Activated CD8-positive, alpha-beta memory T cell treated with anti-CD3 and anti-CD28 coated beads, Interleukin-2, amount 50 U/mL, for 24 hours (primary cell): ENCODE results near the gene ARHGEF1.

ENCODE experiments used
- DNase-seq: peaks from one replicate; pipeline ENCODE4 v3.0.0-alpha.2; 2020; ENCODE audit errors: extremely low read depth

ARHGEF1 gene

GRCh38 chr19:41918095-41918494, 35.1 kb downstream of the ARHGEF1 start:
- DNase-seq = no peak

- no peak for DNase-seq
Observed at GRCh38 chr19:41918653-41919244, 35.8 kb downstream of the ARHGEF1 start.

DNA sequence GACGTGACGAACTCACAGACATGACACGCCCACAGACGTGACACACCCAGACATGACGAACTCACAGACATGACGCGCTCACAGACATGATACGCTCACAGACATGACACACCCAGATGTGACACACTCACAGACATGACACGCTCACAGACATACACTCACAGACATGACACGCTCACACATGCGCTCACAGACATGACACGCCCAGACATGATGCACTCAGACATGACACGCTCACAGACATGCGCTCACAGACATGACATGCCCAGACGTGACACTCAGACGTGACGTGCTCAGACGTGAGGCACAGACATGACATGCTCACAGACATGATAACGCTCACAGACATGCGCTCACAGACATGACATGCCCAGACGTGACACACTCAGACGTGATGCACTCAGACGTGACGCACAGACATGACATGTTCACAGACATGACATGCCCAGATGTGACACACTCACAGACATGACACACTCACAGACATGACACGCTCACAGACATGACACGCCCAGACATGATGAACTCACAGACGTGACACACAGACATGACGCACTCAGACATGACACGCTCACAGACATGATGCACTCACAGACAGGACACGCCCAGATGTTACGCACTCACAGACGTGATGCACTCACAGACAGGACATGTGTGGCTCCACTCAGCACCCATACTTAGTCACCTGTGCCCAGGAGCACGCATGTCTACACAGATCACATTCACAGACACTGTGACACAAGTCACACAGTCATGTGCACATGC, 37.1 kb downstream of the ARHGEF1 start:
- no peak for DNase-seq

DNA sequence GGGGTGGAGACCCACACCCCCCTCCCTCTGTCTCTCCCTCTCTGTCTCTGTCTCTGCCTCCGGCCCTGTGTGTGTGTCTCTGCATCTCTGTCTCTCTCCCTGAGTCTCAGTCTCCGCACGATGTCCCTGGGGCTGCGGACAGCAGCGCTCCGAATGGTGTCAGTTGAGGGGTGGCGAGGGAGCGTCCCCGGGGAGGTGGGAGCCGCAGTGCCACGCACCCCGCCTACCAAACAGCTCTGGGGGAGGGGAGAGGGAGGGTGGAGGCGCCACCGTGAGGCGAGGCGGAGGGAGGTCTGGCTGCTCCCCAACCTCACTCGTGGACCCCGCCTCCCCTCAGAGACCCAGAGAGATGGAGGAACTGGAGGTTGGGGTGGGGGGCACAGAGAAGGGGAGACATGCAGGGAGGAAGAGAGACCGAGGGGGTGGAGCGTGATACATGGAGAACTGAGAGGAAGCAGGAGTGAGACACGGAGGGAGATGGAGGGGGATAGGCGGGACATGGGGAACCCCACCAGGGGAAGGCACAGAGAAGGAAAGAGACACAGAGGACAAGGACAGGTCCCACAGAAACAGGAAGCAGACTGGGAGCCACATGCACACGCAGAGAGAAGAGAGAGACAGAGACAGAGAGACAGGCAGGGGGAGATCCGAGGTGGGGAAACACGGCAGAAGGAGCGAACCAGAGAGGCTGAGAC, 38.0 kb downstream of the ARHGEF1 start:
- no peak for DNase-seq

GRCh38 chr19:41921577-41922576, 38.9 kb downstream of the ARHGEF1 start:
- DNase-seq = no peak

DNA sequence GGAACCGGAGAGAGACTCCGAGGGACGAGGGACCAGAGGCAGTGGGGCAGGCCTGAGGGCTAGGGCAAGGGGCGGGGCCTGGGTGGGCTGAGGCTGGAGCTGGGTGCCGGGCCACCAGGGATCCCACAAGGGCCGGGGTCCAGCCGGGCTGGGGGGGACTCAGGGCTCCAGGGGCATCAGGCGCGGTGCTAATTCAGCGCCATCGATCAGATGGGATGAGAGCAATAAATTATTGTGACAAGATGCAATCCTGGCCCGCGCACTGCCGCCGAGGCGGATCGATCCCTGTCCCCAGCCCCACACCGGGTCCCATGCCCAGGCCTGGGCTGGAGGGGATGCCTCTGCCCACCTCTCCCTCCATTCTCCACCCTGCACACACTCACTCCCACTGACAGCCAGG, 39.6 kb downstream of the ARHGEF1 start:
- no peak for DNase-seq

DNA sequence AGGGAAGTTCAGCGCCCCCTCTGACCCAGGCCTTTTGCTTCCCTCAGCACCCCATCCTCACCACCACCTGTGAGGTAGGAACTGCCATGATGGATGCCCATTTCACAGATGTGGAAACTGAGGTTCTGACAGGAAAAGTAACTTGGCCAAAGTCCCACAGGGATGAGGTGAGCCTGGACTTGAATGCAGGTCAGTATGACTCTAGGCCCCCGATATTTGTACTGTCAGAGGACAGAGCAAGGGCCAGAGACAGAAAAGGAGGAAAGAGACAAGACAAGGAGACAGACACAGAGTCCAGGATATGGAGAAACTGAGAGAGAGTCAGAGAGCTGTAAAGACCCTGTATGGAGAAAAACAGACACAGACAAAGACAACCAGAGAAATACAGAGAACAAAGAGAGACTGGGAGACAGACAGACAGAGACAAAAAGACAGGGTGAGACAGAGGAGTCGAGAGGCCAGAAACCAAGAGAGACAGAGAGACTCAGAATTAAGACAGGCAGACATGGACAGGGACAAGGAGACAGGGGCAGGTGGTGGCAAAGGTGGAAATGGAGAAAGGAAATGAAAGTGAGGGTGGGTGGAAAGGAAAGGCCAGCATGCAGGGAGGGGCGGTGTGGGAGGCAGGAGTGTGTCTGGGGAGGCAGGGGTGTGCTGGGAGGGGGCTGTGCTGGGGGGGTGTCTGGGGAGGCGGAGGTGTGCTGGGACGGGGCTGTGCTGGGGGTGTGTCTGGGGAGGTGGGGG, 40.2 kb downstream of the ARHGEF1 start:
- DNase-seq = no peak

DNA sequence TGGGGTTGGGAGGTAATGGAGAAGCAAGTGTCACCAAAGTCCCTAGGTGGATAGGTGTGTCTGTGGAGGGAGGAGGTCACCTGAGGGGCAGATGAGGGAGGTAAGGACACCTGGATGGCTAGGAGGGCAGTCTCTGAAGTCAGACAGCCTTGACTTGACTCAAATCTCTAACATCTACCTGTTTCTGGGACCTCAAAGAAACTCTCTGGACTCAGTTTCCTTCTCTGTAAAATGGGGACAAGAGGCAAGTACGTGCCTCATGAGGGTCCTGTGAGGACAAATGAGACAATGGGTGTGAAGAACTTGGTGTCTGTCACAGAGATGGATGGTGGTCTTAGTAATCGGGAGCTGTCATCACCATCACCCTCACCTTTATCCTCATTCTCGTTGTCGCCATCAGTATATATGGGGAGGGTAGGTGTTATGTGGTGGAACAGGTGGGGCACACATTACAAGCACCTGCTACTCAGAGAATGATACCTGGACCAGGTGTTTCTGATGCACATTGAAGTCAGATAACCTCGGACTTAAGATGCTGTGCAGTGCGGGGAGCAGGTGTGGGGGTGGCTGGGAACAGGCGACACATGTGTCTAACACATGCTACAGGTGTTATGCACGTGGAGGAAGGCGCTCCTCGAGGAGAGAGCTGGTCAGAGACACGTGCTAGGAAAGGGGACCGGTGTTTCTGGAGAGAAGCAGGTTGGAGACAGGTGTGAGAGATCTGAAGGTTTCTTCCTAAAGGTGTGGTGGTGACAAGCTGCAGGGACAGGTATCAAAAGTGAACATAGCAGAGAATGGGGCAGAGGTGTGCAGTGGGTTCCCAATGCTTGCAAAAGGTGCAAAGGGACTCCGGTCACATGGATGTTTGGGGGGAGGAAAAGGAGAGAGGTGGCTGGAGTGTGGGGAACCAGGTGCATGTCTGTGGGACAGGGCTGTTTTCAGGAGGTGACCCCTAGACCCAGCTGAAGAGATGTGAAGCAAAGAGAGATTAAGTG, 41.5 kb downstream of the ARHGEF1 start:
- no peak for DNase-seq

DNA sequence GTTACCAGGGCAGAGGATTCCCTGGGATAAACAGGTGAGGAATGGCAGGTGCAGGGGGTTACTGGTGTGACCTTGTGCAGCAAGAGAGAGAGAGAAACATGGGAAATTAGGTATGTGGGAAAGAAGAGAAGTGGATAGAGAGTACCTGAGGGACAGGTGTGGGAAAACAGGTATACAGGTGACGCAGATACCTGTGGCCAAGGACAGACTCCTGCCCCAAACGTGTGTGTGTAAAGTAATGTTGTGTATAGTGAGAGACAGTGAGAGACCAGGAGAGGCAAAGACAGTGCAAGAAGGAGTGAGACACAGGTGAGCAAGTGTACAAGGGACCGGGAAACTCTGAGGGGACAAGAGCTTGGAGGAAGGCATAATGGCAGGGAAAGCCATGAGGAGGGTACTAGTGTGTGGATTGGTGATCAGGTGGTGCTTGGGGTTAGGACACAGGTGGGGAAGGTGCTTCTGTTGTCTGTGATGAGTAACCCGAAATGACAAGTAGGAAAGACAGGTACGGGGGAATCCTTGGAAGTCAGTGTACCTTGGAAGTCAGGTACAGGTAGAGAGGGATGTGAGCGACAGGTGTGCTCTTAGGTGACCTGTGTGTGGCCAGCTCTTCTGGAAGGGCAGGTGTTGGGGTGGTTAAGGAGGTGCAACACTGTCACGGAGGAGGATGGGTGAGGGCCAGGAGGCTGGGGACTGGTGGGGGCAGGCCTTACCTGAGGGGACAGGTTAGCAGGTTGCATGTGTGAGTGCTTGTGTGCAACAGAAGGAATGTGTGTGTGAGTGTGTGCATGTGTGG, 42.4 kb downstream of the ARHGEF1 start:
- no peak for DNase-seq

DNA sequence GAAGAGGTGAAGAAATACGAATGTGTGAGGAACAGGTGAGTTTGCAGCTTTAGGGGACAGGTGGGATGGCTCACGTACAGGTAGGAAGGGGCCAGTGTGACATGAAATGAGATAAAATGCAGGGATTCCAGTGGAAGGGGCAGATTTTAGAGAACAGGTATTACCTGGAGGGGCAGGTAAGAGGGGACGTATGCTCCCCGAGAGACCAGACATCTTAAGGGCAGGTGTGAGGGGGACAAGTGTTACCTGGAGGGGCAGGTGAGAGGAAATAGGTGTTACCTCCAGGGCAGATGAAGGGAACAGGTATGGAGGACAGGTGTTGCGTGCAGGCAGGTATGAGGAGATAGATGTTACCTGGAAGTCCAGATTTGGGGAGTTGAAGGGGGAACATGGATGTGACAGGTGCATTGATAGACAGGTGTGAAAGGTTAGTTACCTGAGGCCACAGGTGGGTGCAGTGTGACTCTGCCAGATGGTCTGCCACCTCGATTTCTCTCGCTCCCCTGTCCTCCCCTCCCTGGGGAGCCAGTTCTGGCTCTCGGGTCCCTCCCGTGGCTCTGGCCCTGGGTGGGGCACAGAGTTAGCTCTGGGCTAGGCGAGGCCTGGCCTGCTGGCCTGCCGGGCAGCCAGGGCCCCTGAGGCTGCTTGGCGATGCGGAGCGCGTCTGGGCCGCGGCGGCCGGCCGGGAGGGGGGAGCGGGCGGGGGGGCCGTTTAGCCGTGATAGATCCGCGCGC, 43.2 kb downstream of the ARHGEF1 start:
- no peak for DNase-seq

- DNase-seq = no peak
Observed at GRCh38 chr19:41926763-41927496, 43.9 kb downstream of the ARHGEF1 start.

DNA sequence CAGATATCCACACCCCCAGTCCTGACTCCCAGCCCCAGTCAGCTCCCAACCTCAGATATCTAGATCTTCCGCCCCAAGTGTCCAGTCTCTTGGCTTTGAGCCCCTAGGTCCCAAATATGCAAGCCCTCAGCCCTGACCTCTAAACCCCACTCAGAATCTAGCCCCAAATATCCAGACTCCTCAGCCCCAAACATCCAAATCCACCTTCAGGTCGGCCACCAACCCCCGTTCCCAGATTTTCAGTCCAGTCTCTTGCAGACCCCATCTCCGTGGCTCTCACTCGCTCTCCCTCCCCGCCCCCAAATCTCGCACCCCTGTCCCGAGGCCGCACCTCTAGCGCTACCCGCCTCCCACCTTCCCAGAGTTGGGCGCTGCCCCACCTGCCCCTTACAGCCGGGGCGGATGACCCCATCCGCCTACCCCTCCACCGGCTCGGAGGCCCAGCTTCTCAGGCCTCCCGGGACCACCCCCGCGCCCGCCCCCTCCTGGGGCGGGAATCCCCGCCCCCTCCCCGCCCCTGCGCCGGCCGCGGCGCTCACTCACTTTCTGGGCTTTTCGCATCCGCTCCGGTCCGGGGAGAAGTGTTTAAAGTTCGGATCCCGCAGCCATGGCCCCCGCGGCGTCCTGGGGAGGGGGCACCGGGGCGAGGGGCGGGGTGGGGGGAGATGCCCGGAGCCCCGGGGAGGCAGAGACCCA, 44.7 kb downstream of the ARHGEF1 start:
- no peak for DNase-seq

DNA sequence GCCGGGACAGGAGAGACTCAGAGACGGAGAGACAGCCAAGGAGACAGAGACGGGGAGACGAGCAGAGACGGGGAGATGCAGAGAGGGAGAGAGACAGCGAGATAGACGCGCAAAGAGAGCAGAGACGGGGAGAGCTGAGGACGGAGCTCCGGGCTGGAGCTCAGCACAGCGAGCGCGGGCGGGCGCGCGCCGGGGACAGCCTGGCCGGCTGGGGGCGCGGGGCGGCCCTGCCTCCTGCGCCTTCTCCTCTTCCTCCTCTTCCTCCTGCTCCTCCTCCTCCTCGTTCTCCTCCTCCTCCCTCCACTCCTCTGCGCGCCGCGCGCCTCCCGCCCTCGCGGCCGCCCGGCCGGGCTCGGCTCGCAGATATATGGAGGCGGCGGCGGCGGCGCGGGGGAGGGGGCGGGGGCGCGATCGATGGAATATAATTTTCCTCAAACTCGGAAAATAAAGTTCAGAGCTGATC, 45.3 kb downstream of the ARHGEF1 start, which contains the start of gene ERFL:
Gene ERFL, minus strand, starts transcription at position 229 of the 463 bp plus-strand sequence. CDS start 15,530 bp downstream, outside the sequence.
- no peak for DNase-seq

DNA sequence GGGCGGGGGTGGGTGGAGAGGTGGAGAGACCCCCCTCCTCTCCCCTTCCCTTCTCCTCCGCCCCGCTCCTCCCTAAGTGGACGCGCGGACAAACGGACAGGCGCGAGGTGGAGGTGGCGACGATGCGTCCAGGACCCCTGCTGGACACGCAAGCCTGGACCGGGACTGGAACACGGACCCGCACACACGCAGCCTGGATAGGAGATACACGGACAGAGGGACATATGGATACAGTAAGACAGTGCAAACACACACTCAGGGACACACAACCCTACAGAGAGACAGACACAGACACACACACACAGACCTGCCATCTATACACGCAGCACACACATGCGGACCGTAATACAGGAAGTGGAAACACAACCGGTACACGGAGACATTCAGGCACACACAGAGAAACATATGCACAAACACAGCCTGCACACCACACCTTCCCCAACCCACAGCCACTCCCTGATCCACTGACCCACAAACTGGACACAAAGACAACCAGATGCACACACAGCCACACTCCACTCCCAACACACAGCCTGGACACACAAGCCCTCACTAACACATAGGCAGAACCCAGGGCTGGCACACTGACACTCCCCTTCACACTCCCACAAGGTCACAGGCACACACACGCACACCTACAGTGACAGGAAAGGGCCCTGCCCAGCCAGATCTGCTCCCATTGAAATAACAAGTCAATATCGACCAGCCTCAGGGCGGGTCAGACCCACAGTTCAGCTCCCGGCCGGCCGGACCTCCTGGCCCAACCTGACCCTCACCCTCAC, 46.0 kb downstream of the ARHGEF1 start:
- no peak for DNase-seq

DNA sequence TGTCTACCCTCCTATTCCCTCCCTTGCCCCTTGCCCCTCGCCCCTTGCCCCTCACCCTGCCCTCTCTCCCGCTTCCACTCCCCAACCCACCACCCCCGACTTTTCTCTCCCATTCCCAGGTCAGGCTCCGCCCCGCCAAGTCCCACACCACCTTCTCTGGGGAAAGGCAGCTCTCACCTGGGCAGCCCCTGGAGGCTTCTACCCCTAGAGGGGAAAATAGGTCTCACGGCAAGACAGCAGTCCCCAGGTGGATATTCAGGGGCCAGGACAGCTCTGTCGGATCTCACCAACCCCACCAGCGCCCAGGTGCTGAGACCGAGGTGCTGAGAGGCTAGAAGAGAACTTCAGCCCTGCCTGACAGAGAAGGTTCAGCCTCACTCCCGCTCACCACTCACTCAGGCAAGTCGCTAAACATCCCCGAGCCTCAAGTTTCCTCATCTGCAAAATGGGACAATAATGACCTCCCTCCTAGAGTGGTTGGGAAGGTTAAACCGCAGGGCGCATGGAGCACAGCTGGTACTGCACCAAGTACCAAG, 46.6 kb downstream of the ARHGEF1 start:
- DNase-seq = no peak

DNA sequence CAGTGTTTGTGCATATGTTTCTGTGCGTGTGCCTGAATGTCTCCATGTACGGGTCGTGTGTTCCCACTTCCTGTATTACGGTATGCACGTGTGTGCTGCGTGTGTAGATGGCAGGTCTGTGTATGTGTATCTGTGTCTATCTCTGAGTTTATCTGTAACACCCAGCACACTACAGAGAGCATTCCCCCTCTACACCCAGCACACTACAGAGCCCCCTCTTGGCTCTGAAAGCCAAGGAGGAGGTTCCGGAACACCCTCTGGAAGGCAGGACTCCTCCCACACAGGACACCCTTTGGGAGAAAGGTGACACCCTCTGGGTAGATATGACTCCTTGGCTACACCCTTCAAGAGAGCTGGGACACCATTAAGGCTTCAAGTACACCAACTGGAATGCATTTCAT, 47.3 kb downstream of the ARHGEF1 start:
- no peak for DNase-seq
